ENCODE measurements around the gene TP53RK.

The TP53RK gene

DNA sequence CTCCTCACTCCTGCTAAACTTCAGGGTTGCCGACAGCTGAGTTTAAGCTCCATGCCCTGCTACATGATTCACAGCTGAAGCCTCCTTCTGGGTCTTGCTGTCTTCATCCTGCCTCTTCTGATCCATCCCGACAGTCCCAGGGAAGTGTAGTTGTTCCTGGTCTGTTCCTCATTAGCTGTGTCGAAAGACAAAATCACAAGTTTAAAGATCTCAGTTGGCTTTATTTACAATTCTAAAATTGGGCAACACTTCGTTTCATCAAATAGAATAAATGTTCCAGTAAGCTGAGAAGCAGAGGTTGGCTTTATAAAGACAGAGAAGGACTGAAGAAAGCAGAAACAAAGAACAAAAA, 16.1 kb upstream of the TP53RK start:
- no peak for DNase-seq

DNA sequence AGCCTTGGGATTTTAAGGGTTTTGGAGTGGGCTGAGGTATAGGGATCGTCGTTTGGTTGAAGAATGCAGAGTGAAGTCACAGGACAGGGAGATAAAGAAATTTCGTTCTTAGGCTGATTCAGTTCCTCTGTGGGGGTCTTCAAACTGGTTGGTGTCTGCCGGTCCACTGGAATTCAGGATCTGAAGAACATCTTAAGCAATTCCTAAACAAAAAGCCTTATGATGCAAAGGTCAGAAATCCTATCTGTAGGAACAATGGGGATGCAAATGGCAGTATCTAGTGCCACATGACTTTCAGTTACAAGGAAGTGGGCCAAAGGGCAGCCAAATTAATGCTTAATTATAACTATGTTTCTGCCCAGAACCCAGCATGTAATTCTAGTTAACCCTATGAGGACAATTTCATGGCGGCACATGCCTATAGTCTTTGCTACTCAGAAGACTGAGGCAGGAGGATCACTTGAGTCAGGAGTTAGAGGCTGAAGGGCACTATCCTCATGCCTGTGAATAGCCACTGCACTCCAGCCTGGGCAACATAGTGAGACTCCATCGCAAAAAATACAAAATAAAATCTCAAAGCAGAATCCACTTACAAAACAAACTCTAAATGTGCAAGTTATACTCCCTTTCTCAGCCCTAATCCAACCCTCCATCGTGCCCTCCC, 15.6 kb upstream of the TP53RK start:
- no peak for DNase-seq

DNA sequence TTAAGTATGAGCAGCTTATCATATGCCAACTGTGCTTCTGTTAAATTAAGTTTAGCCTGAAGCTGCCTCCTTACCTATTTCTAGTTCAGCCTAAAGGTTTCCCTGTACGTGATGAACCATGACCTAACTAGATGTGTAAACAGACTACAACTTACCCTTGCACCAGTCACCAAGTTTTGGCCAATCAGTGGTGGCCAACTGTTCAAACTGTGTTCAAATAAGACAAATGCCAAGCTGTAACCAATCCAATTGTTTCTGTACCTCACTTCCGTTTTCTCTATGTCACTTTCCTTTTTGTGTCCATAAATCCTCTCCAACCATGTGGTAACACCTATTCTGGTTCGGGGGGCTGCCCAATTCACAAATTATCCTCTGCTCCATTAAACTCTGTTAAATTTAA, 14.2 kb upstream of the TP53RK start:
- DNase-seq: no peak

DNA sequence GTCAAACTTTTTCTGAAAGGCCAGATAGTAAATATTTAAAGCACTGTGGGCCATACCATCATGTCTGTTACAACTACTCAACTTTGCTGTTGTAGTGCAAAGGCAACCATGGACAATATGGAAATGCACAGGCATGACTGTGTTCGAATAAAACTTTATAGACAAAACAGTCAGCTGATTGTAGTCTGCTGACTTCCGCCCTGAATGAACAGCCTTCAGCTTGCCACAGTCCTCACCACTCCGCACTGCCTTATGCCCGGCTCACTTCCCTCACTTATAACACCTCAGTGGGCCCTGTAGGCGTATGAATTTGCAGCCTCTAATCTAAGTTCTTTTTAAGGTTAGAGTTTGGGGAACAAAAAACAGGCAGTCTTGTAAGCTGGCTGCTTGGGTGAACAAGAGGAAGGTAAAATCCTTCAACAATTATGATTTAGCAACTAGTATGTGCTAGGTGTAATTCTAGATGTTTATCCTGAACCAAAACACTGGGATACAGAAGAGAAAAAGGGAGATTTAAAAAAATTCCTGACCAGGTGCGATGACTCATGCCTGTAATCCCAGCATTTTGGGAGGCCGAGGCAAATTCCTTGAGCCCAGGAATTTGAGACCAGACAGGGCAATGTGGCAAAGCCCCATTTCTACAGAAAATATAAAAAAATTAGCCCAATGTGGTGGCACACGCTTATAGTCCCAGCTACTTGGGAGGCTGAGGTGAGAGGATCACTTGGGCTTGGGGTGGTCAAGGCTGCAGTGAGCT, 13.4 kb upstream of the TP53RK start:
- DNase-seq: no peak

DNA sequence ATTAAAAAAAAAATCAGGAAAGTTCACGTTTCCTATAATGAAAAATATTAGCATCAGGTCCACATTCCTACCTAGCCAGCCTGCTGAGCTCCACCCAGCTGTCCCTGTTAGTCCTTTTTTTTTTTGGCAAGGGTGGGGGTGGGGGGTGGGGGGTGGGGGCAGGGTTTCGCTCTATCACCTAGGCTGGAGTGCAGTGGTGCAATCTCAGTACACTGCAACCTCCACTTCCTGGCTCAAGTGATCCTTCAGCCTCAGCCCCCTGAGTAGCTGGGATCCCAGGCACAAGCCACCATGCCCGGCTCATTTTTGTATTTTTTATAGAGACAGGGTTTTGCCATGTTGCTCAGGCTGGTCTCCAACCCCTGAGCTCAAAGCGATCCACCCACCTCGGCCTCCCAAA, 12.7 kb upstream of the TP53RK start:
- DNase-seq: no peak

DNA sequence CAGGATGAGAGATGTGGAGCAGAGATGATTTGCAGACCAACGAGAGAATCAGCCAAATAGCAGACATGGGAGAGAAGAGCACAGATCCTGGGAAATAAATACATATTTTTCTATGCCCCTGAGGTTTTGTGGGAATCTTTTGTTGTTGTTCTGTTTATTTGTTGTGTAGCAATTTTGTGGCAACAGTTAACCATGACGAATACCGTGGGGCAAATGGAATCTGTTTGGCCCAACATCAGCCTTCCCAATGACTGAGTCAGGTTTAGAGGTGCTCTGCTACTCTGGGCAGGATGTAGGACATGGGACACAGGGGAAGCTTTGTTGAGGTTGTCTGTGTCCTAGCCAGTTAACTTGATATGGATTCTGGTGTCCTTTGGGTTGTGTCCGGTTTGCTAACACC, 12.3 kb upstream of the TP53RK start:
- DNase-seq: no peak

DNA sequence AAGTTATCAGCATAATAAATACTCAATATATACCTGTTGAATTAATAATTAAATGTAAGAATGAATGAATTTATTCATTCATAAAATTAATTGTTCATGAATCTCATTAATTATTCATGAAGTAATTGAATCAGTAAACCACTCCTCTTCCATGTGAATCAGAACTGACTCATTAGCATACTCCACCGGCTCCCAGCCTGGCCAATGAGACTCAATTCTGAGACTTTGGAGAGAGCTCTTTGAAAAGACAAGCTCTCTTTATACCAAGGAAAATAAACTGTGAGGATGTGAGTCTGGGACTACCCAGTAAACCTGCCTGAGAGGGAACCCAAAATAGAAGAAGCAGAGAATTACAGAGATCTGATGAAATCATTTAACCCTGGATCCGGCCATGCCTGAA, 11.8 kb upstream of the TP53RK start:
- DNase-seq: no peak

DNA sequence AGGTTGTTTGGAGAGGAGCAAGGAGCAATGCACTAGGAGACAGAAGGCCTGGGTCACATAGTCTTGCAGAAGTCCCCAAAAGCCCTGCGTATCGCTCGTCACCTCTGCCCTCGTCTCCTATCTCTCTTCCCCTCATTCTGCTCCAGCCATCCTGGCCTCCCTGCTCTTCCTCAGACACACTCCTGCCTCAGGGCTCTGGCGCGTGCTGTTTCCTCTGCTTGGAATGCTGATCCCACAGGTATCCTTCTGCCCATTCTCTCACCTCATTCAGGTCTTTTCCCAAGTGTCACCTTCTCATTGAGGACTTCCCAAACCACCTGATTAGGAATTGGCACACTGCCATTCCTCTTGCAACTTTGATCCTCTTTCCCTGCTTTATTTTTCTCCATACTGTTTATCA, 11.2 kb upstream of the TP53RK start:
- no peak for DNase-seq

DNA sequence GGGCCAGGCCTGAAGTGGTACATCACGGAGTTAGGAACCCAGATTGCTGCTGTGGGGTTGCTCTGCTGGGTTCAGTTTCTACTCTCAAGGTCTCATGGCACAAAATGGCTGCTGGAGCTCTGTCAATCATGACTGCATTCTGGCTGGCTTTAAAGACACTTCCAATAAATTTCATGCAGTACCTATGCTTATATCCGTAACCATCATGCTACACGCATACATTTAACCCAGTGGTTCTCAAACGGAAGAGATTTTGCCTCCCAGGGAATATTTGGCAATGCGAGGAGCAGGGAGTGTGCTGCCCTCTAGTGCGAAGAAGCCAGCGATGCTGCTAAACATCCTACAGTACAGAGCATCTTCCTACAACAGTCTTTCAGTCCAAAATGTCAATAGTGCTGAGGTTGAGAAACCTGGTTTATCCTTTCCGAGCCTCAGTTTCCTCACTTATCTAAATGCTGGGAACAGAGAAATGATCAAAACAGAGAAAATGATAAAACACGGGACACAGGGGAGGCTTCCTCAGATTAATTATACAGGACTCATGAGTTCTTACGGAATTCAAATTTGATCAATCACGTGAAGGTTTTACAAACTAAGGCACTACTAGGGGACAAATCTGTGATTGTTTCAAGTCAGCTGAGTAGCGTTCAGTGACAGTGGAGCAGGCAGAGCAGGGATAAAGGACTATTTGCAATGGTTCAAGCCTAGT, 10.6 kb upstream of the TP53RK start:
- DNase-seq: no peak

DNA sequence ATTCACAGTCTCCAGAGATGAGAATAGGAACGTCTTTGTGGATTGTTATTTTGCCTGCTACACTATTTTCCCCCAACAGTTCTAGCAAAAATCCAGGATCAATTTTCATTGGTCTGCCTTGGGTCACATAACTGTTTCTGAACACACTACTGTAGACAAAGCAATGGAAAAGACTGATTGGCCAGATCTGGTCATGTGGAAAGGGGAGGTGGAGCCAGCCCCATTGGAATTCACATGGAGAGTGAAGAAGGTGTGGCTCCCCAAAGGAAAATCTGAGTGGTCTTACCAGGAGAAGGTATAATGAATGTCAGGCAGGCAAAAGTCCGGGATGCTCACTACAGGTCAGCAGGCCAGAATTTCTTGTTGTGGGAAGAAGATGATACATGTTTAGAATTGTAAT, 9.5 kb upstream of the TP53RK start:
- no peak for DNase-seq

DNA sequence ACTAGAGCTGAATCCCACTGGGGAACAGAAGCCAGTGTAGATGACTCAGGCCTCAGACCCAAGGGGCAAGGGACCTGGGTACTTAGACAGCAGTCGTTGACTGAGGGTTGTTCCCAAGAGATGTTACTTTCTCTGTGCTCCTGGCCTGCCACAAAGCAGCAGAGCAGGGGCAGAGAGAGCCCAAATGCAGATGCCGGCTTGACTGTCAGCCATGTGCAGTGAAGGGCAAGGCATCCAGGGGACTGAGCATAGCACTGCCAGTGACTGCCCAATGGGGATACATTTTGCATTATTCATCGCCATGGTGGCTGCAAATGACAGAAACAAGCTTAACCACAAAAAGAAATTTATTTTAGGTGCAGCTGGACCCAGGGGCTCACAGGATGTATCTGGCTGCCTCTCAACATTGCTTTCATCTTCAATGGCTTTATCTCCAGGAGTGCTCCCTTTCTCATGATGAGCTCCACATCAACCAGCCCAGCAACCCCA, 7.6 kb upstream of the TP53RK start:
- DNase-seq: no peak

DNA sequence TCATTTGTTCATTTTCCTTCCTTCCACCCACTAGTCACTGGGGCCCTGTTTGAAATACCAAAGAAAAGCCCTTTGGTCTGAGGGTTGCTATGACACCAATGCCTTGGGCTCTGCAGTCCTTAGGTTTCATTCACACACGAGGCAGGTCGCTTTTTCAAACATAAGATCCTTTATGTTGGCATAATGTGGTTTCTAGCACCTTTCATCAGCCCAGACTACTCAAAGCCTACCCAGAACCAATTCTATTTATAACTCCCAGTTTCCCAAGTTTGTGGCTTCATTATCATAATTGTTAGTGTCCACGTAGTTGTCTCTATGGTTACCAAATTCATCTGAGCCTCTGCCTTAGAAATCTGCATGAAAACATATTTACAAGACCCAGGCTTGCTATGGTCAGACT, 6.6 kb upstream of the TP53RK start:
- no peak for DNase-seq

DNA sequence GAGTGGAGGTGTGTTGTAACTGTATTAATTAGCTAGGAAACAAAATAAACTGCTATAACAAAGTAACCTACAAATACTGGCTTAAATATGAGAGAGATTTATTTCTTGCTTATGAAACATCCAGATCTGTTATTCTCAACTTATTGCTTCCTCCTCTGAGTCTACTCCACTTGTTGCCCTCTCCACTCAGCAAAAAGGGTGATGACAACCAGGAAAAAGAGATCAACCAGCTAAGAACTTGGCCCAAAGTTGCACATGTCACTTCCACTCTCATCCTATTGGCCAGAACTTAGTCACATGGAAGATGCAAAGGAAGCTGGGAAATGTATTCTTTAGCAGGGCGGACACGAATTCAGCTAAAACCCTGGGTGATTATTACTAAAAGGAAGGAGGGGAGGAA, 5.2 kb upstream of the TP53RK start:
- no peak for DNase-seq

DNA sequence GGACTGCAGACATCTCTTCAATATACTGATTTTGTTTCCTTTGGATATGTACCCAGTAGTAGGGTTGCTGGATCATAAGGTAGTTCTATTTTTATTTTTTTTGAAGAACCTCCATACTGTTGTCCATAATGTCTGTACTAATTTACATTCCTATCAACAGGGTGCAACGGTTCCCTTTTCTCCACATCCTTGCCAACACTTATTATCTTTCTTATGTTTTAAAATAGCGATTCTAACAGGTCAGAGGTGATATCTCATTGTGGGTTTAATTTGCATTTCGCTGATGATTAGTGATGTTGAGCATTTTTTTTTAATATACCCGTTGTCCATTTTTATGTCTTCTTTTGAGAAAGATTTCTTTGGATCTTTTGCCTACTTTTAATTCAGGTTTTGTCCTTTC, 2.0 kb upstream of the TP53RK start:
- DNase-seq: no peak

DNA sequence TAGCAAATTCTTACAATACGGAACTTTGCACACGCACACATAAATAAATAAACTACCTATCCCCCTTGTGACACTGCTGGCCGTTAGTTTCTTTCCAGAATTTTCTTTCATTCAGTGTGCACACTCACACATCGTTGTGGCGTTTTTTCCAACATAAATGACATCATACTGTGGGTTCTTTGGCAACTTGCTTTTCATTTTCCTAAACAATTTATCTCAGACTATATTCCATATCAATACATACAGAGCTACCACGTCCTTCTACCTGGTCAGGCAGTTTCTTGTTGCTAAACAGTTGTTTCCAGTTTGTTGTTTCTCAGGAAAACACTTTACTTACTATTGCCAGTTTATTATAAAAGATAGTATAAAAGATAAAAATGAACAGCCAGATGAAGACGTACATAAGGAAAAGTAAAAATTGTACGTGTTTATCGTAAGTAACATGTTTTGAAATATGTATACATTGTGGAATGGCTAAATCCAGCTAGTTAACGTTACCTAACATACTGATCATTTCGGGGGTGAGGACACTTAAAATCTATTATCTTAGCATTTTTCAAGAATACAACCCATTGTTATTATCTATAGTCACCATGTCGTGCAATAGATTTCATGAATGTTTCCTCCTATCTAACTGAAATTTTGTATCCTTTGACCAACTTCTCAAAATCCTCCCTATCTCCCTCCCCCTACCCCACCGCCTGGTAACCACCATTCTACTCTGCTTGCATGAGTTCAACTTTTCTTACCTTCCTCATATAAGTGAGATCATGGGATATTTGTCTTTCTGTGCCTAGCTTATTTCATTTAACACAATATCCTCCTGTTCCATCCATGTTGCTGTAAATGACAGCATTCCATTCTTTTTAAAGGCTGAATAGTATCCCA, 1.2 kb upstream of the TP53RK start:
- no peak for DNase-seq

DNA sequence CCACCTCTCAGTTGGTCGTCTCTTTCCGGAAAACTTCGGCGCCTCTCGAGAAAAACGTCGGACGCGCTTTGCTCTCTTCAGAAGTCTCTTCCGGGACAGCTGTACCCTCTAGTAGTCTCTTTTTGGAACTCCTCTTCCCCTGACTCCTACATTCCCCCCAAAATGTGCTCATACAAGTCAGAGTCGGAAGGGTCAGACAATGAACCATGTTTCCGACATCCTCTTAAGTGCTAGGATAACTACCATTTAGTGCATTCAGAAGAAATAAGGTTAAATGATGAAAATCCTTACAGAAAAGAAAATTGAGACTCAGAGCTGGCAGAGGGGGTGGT, 476 bp upstream of the TP53RK start:
- DNase-seq: no peak

DNA sequence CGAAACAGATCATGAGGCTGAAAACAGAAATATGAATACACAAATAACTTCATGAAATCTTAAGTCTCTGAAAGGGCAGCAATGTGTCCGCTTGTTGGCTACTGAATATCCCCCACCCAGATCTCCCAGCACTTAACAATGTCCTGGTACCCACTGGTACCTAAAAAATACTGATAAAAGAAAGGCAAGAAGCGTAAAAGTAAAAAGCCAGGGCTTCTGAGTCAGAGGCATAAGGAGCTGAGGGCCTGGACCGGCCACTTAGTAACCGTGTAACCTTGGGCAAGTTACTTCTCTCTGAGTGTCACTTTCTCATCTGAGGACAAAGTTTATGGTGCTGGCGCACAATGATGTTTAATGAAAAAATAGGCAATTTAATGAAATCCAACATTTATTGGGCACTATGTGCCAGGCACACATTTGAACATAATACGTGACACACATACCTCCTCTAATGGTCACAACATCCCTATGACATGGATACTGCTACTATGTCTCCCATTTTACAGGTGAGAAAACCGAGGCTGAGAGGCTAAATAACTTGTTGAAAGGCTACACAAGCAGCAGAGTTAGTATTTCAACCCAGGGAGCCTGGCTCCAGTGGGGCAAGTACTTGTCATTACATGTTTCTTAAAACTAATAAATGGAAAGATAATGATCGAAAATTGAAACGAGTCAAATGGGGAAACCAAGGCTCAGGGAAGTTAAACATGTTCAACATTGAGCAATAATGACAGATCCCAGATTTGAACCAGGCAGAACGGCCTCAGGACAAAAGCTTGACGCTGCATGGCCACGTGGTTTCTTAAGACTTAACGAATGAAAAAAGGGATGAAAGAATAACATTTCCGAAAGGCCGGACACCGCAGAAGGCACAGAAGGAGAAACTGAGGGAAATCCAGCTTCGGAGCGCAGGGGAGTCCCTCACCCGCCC, 828 bp downstream of the TP53RK start:
- no peak for DNase-seq

DNA sequence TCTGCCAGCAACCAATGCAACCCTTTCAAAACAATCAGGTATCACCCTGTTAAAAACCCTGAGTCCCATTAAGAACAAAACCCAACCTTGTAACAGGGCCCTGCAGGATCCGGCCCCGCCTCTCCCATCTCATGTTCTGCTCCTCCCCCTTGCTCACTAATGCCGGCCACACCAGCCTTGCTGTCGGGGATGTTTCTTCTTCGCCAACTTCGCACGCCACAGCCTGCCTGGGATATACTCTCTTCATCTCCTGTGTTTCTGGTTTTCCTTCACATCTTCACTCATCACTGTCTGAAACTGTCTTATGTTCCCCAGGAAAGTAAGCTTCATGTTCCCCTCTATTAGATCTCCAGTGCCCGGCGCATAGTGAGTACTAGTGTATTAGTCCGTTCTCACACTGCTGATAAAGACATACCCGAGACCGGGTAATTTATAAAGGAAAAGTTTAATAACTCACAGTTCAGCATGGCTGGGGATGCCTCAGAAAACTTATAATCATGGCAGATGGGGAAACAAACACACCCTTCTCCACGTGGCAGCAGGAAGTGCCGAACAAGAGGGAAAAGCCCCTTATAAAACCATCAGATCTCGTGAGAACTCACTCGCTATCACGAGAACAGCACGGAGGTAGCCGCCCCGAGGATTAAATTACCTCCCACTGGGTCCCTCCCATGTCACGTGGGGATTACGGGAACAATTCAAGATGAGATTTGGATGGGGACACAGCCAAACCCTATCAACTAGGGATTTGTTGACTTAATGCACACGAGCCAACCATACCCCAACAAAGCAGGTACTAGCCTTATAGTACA, 5.1 kb downstream of the TP53RK start:
- no peak for DNase-seq

DNA sequence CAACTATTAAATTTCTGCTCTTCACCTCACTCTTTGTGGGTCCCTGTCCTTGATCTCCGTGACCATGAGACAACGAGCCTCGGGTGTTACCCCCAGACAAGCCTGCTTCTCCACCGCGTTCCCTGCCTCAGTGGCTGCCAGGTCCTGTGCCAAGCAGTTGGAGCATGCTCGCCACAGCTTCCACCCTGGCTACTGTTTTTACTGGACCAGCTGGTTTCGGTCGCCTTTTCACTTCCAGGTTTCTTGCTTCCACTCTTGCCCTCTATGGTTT, 5.6 kb downstream of the TP53RK start:
- DNase-seq: no peak

DNA sequence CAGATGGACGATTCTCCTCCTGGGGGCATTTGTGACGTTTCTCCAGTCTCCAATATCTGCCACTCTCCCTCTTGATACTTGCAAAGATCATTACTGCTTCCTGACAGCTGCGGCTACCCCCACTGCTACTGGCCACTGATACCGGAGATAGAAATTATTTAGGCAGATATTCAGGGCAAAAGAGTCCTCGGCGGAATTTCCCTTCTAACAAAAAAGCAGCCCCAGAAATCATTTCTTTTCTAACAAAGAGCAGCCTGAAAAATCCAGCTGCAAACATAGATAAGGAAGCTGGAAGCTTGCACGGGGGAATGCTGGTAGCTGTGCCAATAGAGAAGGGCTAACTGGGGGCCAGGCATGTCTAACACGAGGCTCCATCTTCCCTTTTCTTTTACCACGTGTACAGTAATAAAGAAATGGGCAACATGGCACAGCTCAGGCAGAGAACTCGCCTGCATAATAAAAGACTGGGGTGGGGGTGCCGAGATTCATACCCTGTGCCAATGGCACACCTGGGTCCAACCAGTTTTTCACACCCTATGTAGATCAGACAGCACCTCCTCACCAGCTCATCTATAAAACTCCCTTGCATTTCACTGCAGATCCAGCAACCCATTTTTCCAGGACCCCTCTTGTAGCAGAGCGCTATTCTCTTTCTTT, 6.1 kb downstream of the TP53RK start:
- DNase-seq: no peak
